ENCODE data around the gene EFNA5.

Gene EFNA5

DNA sequence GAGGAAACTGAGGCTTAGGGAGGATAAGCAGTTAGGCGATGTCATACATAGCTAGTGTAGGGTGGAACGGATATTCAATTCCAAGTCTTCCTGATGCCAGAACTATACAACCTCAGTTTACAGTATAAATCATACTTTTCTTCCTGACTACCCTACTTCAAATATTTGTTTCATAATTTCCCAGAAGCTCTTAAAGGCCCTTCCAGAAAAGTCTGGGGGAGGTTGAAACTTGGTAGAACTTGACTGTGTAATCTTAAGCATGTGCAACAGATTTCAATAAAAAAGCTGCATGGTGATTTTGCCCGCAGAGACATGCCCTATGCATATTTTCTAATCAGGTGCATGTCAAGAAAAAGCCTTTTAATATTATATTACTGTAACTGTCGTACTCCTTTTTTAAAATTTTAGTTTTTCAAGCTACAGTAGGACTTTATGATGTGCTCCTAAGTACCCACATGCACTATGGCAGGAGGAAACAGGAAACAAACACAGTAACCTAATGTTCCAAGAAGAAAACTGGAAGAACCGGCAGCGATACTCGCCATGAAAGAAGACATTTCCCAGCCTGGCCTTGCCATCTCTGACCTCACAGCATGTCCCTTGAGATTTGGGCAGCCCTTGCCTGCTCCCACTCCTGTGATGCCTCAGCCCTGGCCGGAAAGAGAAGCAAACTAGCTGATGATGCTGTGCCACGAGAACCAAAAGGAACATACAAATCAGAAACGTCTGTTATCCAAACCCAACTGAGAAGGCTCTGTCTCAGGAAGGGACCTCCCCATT, 266.0 kb downstream of the EFNA5 start:
- ChIA-PET CTCF (interaction anchor here (0.6 kb wide), 1 partner anchor 165 kb away, joined by 3 read pairs; no protein-coding TSS in a partner anchor), POLR2A (no interaction called here)
- TF ChIP-seq ZNF654 (tag by site-specific recombination; IDR thresholded peaks at IDR 0.05; ENCODE audit: low read depth) (no peak), ZNF624 (tag by site-specific recombination; IDR thresholded peaks at IDR 0.05) (no peak), KLF9 (tag by site-specific recombination; IDR thresholded peaks at IDR 0.05; ENCODE audit: low read depth) (no peak)
- TF ChIP-seq, protein P1, sequence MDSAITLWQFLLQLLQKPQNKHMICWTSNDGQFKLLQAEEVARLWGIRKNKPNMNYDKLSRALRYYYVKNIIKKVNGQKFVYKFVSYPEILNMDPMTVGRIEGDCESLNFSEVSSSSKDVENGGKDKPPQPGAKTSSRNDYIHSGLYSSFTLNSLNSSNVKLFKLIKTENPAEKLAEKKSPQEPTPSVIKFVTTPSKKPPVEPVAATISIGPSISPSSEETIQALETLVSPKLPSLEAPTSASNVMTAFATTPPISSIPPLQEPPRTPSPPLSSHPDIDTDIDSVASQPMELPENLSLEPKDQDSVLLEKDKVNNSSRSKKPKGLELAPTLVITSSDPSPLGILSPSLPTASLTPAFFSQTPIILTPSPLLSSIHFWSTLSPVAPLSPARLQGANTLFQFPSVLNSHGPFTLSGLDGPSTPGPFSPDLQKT (IDR thresholded peaks at IDR 0.05; ENCODE audit: borderline replicate concordance, low read depth, low read length), result no peak
- TF ChIP-seq, protein P2, sequence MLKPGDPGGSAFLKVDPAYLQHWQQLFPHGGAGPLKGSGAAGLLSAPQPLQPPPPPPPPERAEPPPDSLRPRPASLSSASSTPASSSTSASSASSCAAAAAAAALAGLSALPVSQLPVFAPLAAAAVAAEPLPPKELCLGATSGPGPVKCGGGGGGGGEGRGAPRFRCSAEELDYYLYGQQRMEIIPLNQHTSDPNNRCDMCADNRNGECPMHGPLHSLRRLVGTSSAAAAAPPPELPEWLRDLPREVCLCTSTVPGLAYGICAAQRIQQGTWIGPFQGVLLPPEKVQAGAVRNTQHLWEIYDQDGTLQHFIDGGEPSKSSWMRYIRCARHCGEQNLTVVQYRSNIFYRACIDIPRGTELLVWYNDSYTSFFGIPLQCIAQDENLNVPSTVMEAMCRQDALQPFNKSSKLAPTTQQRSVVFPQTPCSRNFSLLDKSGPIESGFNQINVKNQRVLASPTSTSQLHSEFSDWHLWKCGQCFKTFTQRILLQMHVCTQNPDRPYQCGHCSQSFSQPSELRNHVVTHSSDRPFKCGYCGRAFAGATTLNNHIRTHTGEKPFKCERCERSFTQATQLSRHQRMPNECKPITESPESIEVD (tag by site-specific recombination; IDR thresholded peaks at IDR 0.05), result peak; percentile 50
- TF ChIP-seq, protein P3, sequence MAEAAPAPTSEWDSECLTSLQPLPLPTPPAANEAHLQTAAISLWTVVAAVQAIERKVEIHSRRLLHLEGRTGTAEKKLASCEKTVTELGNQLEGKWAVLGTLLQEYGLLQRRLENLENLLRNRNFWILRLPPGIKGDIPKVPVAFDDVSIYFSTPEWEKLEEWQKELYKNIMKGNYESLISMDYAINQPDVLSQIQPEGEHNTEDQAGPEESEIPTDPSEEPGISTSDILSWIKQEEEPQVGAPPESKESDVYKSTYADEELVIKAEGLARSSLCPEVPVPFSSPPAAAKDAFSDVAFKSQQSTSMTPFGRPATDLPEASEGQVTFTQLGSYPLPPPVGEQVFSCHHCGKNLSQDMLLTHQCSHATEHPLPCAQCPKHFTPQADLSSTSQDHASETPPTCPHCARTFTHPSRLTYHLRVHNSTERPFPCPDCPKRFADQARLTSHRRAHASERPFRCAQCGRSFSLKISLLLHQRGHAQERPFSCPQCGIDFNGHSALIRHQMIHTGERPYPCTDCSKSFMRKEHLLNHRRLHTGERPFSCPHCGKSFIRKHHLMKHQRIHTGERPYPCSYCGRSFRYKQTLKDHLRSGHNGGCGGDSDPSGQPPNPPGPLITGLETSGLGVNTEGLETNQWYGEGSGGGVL (tag by site-specific recombination; IDR thresholded peaks at IDR 0.05), result no peak
- no peaks in the 10 kb centered on the region for H3K36me3 ChIP-seq (ENCODE audit: control insufficient read depth in 2 of 2, insufficient read depth in 1 of 2, low read length in 2 of 2)
- no peak overlapping the region for H3K27ac ChIP-seq (ENCODE audit: extremely low read depth, low read depth, low read length)
- H3K9me3 ChIP-seq (ENCODE audit: control insufficient read depth, insufficient read depth, low read depth, low read length), result no peaks in the 10 kb centered on the region
- H3K4me3 ChIP-seq (ENCODE audit: low read depth, low read length), result no peak overlapping the region
- H3K4me1 ChIP-seq (ENCODE audit: control insufficient read depth, insufficient read depth, low read length), result peaks cover 27% of the 10 kb centered on the region

DNA sequence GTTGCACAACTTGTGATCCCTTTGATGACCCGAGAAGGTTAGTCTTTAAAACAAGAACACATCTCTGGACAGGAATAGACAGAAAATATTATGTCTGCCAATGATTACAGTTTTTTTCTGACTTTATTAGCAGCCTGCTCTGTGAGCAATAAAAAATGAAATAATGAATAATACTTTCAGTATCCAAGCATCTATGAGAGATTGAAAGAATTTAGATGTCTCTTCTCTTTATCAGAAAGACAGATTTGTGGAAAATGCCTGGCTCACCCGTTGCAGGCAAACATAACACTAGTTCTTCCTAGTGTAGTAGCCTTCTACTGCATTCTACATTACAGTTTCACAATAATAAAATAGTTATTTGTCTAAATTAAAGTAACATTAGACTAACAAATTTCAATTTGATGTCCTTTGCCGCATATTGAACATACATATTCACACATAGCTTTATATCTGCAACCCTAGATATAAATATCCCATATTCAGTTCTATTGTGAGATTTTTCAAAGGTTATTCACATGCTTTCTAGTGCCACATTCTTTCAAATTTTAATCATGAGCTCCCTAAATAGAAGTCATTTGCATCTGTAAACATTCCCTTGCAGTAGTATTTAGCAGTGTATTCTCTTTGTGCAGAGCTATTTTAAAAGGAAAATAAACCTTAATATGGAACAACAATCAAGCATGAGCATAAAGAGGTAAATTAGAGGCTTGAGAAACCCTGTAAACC, 267.3 kb downstream of the EFNA5 start:
- ChIA-PET CTCF (no interaction called here), POLR2A (no interaction called here)
- H3K27ac ChIP-seq (ENCODE audit: extremely low read depth, low read depth, low read length), result no peak overlapping the region
- H3K9me3 ChIP-seq (ENCODE audit: control insufficient read depth, insufficient read depth, low read depth, low read length), result no peaks in the 10 kb centered on the region
- peaks cover 27% of the 10 kb centered on the region for H3K4me1 ChIP-seq (ENCODE audit: control insufficient read depth, insufficient read depth, low read length)
- H3K4me3 ChIP-seq (ENCODE audit: low read depth, low read length), result no peak overlapping the region
- TF ChIP-seq, protein P4, sequence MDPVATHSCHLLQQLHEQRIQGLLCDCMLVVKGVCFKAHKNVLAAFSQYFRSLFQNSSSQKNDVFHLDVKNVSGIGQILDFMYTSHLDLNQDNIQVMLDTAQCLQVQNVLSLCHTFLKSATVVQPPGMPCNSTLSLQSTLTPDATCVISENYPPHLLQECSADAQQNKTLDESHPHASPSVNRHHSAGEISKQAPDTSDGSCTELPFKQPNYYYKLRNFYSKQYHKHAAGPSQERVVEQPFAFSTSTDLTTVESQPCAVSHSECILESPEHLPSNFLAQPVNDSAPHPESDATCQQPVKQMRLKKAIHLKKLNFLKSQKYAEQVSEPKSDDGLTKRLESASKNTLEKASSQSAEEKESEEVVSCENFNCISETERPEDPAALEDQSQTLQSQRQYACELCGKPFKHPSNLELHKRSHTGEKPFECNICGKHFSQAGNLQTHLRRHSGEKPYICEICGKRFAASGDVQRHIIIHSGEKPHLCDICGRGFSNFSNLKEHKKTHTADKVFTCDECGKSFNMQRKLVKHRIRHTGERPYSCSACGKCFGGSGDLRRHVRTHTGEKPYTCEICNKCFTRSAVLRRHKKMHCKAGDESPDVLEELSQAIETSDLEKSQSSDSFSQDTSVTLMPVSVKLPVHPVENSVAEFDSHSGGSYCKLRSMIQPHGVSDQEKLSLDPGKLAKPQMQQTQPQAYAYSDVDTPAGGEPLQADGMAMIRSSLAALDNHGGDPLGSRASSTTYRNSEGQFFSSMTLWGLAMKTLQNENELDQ (tag by site-specific recombination; IDR thresholded peaks at IDR 0.05; ENCODE audit: low read depth), result no peak
- TF ChIP-seq BCL11A (tag by site-specific recombination; IDR thresholded peaks at IDR 0.05; ENCODE audit: low read depth) (no peak), ZNF366 (tag by site-specific recombination; conservative IDR thresholded peaks at IDR 0.05) (no peak), IKZF3 (tag by site-specific recombination; IDR thresholded peaks at IDR 0.05) (no peak), ZNF24 (tag by site-specific recombination; IDR thresholded peaks at IDR 0.05) (0 out of 2 replicates have a peak, but pooled peaks have one; percentile 12), ZNF341 (tag by site-specific recombination; IDR thresholded peaks at IDR 0.05; ENCODE audit: low read depth) (0 out of 2 replicates have a peak, but pooled peaks have one; percentile 4), ZNF623 (tag by site-specific recombination; IDR thresholded peaks at IDR 0.05) (no peak)
- TF ChIP-seq, protein P5, sequence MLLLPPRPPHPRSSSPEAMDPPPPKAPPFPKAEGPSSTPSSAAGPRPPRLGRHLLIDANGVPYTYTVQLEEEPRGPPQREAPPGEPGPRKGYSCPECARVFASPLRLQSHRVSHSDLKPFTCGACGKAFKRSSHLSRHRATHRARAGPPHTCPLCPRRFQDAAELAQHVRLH (tag by site-specific recombination; IDR thresholded peaks at IDR 0.05), result no peak
- H3K36me3 ChIP-seq (ENCODE audit: control insufficient read depth in 2 of 2, insufficient read depth in 1 of 2, low read length in 2 of 2), result no peaks in the 10 kb centered on the region

Measured in HEK293 (cell line).